NB4 (cell line): ENCODE data around the gene HTD2.

Experiments
- CTCF ChIP-seq: IDR thresholded peaks from one replicate; pipeline ENCODE4 v1.5.1; 2012; ENCODE audit warnings: low read depth, low read length
- MAX ChIP-seq: IDR thresholded peaks from 2 replicates; pipeline ENCODE4 v1.6.1; 2011; ENCODE audit warnings: low read depth, low read length
- MYC ChIP-seq: IDR thresholded peaks from 2 replicates; pipeline ENCODE4 v1.6.1; 2011; ENCODE audit warnings: low read depth, low read length
- POLR2A ChIP-seq: IDR thresholded peaks from 2 replicates; pipeline ENCODE4 v1.6.1; 2011; ENCODE audit warnings: mild to moderate bottlenecking; ENCODE audit not compliant: insufficient read length; ENCODE audit errors: extremely low read depth

GRCh38 chr3:58258392-58259055 lies 47.8 kb upstream of the HTD2 start:
- no peak for TF ChIP-seq CTCF
- TF ChIP-seq POLR2A, result no peak
- no peak for TF ChIP-seq MAX
- no peak for TF ChIP-seq MYC
